MV-4-11 (cell line): ENCODE measurements around the gene MYO7B.

ENCODE experiments used
- DNase-seq: peaks from one replicate; lab custom pipeline; 2025; lab: John Stamatoyannopoulos, UW

Gene MYO7B

DNA sequence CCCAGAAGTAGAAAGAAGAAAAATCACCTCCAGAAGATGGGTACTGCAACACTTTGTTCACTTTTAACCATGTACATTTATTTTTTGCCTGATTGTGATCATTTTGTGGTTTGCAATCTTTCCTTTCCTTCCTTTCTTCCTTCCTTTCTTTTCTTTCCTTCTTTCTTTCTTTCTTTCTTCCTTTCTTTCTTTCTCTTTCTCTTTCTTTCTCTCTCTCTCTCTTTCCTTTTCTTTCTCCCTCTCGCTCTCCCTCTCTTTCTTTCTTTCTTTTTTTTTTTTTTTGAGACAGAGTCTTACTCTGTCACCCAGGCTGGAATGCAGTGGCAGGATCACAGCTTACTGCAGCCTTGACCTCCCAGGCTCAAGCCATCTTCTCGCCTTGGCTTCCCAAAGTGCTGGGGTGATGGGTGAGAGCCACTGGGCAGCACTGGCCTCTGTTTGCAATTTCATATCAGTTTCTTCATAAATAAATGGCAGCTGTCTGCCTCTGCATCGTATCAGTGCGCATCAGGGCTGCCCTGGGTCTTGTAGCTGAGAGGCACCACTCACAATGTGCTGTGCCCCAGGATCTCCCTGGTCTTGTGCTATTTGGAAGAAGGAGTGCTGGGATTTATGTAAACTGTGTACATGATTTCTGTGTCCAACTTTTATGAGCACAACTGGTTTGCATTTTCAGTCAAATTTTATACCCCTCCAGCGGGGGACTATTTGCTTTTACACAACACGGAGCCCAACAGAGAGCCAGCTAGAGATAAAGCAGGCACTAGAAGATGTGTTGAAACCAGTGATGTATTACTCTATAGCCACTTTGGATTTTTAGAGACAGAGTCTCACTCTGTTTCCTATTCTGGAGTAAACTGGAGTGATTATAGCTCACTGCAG is 146.7 kb downstream of the MYO7B start:
- no peak for DNase-seq

- DNase-seq = no peak
Observed at GRCh38 chr2:127683056-127683455, 147.6 kb downstream of the MYO7B start.

GRCh38 chr2:127683757-127684156 is 148.3 kb downstream of the MYO7B start:
- DNase-seq = no peak

- DNase-seq = no peak
Observed at GRCh38 chr2:127685410-127686080, 150.1 kb downstream of the MYO7B start.
